ENCODE results near the gene ABTB1. TPM values are rescaled to one million over a fixed set of nuclear protein-coding genes. Genes with fewer than 3 reads are reported as not detected.
A peak's percentile ranks its signal among the peaks of the same experiment; 100 is the strongest.

The ABTB1 gene
- total RNA-seq, 6 donors from 2014 or later = 28.0 to 262 (median 65.8) TPM

DNA sequence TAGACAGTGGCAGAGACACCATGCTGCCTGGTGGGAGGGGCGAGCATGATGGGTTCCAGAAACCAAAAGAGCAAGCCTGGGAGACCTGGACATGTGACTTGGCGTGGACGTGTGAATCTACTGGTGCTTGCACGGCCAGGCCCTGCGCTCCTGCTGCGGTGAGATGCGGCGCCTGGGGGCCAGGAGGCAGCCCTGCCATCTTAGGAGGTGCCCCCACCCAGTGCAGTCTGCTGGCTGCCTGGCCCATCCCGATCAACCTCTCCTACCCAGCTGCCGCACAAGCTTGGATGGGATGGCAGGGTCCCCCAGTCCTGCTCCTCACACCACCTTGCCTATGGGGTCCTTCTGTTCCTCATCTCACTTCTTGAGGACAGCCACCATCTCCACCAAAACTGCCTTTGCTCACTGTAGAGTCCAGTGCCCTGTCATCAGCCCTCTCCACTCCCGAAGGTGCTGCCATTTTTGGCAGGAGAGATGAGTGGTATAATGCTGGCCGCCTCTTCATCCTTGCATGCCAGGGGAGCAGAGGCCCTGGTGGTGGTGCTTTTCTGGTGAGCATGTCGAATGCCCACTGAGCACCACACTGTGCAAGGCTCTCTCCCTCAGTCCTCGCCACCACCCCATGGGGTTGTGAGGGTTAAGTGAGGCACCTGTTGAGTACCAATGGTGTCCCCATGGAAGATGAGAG, 3.1 kb upstream of the ABTB1 start:
- WGBS, 2 donors = 93 to 95% methylated on average over 11 to 14 of the region's 14 CpGs
- H3K36me3 ChIP-seq = no peaks in the 10 kb centered on the region
- H3K9me3 ChIP-seq = no peaks in the 10 kb centered on the region
- H3K27me3 ChIP-seq = no peaks in the 10 kb centered on the region
- DNase-seq (no peak), ATAC-seq (ENCODE audit: low FRiP score in 2 of 2) (no peak)
- no peak for TF ChIP-seq POLR2A (IDR thresholded peaks at IDR 0.05)
- no peak for TF ChIP-seq POLR2AphosphoS5 (IDR thresholded peaks at IDR 0.05)
- TF ChIP-seq, protein P1, sequence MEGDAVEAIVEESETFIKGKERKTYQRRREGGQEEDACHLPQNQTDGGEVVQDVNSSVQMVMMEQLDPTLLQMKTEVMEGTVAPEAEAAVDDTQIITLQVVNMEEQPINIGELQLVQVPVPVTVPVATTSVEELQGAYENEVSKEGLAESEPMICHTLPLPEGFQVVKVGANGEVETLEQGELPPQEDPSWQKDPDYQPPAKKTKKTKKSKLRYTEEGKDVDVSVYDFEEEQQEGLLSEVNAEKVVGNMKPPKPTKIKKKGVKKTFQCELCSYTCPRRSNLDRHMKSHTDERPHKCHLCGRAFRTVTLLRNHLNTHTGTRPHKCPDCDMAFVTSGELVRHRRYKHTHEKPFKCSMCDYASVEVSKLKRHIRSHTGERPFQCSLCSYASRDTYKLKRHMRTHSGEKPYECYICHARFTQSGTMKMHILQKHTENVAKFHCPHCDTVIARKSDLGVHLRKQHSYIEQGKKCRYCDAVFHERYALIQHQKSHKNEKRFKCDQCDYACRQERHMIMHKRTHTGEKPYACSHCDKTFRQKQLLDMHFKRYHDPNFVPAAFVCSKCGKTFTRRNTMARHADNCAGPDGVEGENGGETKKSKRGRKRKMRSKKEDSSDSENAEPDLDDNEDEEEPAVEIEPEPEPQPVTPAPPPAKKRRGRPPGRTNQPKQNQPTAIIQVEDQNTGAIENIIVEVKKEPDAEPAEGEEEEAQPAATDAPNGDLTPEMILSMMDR (IDR thresholded peaks at IDR 0.05) = no peak
- no peak for TF ChIP-seq EP300 (IDR thresholded peaks at IDR 0.05)
- no peak overlapping the region for H3K4me3 ChIP-seq
- H3K27ac ChIP-seq = no peak overlapping the region
- peaks cover 18 to 29% (median 21%) of the 10 kb centered on the region in 4 donors for H3K4me1 ChIP-seq

DNA sequence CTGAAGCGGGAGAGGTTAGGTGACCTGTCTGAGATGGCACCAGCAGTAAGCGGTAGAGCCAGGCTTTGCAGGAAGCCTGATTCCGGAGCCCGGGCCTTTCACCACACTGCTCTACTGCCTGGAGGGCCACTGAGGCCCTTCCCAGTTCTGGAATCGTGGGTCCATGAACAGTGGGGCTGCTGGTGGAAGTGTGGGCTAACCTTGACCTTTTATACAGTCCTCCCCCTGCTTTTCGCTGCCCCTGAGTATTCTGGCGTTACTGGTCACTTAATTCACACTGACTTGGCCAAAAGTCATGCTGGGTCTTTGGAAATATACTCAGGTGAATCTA, 2.6 kb upstream of the ABTB1 start:
- H3K36me3 ChIP-seq = no peaks in the 10 kb centered on the region
- no peak for DNase-seq
- no peak overlapping the region for H3K4me3 ChIP-seq
- no peaks in the 10 kb centered on the region for H3K27me3 ChIP-seq
- H3K4me1 ChIP-seq = peaks cover 18 to 32% (median 21%) of the 10 kb centered on the region in 4 donors
- ATAC-seq (ENCODE audit: low FRiP score in 2 of 2) = no peak
- no peak overlapping the region for H3K27ac ChIP-seq
- no peaks in the 10 kb centered on the region for H3K9me3 ChIP-seq
- no peak for TF ChIP-seq POLR2A (IDR thresholded peaks at IDR 0.05)
- no peak for TF ChIP-seq EP300 (IDR thresholded peaks at IDR 0.05)
- 91 to 98% methylated on average over 7 of the region's 7 CpGs for WGBS, 2 donors

DNA sequence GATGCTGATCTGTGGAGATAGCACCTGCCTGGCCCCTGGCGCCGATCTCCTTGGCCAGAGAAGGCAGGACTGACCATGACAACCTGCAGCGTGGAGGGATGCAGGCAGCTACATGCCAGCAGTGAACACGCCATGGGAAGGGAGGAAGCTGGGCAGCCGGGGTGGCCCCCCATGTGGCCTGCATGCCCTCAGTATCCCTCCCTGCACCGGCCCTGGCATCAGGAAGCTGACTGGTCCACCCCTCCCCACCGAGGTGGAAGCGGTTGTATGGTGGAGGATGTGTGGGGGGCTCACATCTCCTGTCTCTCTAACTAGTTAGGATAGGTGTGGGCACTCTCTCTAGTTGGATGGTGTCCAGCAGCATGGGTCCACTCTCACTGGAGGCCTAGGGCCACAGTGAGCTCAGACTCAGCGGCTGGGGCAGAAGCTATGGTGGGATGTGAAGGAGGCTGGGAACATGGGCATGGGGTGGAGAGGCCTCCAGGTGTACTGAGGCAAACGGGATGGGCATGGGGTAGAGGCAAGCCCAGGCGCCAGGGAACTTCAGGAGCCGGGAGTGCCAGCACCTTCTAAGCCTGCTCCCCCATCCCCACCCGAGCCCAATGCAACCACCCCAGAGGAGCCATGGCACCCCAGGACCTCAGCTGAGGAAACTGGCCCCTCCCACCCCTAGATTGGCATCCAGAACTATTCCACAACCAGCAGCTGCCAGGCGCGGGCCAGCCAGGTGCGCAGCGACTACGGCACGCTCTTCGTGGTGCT, 1.8 kb upstream of the ABTB1 start:
- Histone ChIP-seq H3K9me3 (no peaks in the 10 kb centered on the region), H3K27me3 (no peaks in the 10 kb centered on the region), H3K4me3 (no peak overlapping the region), H3K27ac (no peak overlapping the region), H3K36me3 (peaks cover 0 to 2% (median under 1%) of the 10 kb centered on the region in 4 donors), H3K4me1 (peaks cover 18 to 32% (median 21%) of the 10 kb centered on the region in 4 donors)
- no peak for TF ChIP-seq POLR2A (IDR thresholded peaks at IDR 0.05)
- TF ChIP-seq, protein P1 (IDR thresholded peaks at IDR 0.05) = no peak
- TF ChIP-seq EP300 (IDR thresholded peaks at IDR 0.05) = no peak
- no peak for TF ChIP-seq POLR2AphosphoS5 (IDR thresholded peaks at IDR 0.05)
- peak in 1 of 2 donors; percentile 20 for DNase-seq
- ATAC-seq (ENCODE audit: low FRiP score in 2 of 2) = no peak
- WGBS, 2 donors = 94 to 95% methylated on average over 8 to 20 of the region's 20 CpGs

DNA sequence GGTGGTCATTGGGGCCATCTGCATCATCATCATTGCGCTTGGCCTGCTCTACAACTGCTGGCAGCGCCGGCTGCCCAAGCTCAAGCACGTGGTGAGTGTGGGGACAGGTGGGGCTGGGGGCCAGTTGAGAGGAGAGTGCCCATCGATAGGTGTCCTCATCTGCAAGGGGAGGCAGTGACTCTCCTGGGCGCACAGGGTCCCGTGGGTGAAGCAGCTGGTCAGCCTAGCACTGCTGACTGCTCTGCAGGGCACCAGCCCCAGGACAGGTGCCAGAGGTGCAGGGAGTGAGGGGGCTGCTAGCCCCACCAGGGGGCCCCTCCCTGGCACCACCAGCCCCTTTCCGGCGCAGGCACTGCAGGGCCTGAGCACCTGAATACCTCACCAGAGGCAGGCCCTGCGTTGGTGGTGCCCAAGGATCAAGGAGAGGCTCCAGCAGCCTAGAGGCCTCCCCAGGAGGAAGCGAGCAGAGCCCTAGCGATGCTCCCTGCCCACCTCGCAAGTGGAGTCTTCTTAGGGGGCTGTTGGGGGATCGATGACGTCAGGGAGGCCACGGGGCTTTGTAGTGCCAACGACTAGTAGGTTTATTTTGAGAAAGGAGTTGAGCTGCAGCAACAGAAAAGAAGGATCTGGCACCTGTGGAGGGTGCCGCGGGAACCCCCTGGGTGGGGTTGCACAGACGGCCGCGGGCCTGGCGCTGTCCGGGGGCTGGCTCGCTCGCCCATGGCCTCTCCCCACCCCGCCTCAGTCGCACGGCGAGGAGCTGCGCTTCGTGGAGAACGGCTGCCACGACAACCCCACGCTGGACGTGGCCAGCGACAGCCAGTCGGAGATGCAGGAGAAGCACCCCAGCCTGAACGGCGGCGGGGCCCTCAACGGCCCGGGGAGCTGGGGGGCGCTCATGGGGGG, 976 bp upstream of the ABTB1 start:
- WGBS, 2 donors = 20 to 30% methylated on average over 1 to 32 of the region's 44 CpGs
- peaks cover 0 to 10% (median 8%) of the 10 kb centered on the region in 4 donors for H3K36me3 ChIP-seq
- H3K27ac ChIP-seq = peak overlapping the region; percentile 92 to 99 (median 94)
- peak overlapping the region; percentile 84 to 99 (median 96) for H3K4me3 ChIP-seq
- TF ChIP-seq EP300 (IDR thresholded peaks at IDR 0.05) (no peak), POLR2AphosphoS5 (IDR thresholded peaks at IDR 0.05) (no peak), POLR2A (IDR thresholded peaks at IDR 0.05) (no peak)
- TF ChIP-seq, protein P1 (IDR thresholded peaks at IDR 0.05) = no peak
- no peaks in the 10 kb centered on the region for H3K27me3 ChIP-seq
- H3K4me1 ChIP-seq = peaks cover 18 to 36% (median 21%) of the 10 kb centered on the region in 4 donors
- ATAC-seq (ENCODE audit: low FRiP score in 2 of 2) = peak in 1 of 2 donors; percentile 49
- no peaks in the 10 kb centered on the region for H3K9me3 ChIP-seq
- DNase-seq = peak in 1 of 2 donors; percentile 22
